ENCODE measurements around the gene CD8B2.
"Not testable (repeated sequence)": the region's sequence is repeated elsewhere in the genome, so short reads cannot be mapped to it uniquely, and the experiment has no call there.

The CD8B2 gene

DNA sequence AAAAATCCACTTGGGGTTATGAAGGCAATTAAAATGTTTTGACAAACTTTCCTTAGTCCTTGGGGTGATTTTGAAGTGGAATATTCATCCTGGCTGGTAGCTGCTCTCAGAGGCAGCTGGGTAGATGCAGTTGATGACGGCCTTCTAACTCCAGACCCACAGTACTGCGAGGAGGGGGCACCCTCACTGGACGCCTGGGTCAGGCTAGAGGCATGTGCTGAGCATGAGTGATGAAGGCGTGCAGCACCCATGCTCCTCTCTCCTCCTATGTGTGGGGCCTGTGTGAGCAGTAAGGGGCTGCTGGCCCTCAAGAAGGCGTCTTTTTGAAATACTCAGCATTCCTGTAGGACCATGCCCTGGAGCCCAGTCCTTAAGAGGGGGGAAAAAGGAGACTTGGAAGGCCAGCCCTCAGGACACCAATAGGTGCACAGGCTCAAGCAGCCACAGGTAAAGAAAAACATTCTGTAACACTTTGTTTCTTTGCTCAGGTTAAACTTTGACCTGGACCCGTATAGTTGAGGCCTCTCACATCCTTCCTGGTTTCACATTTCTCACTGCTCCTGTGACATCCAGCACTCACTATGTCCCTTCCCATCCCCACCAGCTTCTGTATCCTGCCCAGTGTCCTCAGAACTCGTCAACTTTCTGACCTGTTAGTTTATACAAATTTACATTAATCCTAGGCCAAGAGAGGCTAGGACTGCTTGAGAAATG, 64.4 kb downstream of the CD8B2 start:
- no peak for DNase-seq (ENCODE audit: low spot score)

DNA sequence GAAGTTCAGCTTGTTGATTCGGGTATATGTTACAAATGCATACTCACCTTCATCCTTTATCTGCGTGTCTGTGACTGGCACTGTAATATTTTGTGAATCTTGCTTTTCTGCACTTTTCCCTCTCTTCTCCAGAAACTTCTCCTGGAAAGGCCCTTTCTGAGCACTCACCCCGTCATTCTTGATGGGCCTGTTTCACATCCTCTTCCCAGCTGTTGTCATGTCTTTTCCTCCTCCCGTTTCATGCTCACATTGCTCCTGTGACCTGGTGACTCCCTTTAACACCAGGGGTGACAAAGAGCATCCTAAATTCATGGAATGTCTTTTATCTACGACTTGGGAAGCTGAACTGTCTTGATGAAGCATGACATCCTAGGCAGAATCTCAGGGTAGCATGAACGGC, 65.8 kb downstream of the CD8B2 start:
- no peak for DNase-seq (ENCODE audit: low spot score)

DNA sequence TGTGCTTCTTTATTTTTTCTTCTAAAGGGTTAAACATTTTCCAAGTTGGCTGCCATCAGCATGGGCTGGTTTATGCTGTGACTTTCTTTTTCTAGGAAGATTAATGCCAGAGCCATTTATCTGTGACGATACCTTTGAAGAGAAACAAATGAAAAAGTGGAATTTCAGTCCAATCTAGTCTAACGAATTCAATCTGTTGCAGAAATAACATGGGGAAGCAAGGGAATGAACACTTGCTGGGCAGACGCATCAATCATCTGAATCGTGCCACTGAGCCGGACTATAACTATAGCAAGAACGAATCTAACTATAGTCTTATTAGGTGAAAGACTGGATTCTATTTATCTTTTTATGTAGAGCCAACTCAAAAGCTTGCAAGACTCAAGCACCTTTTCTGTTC, 66.2 kb downstream of the CD8B2 start:
- DNase-seq (ENCODE audit: low spot score) = no peak

DNA sequence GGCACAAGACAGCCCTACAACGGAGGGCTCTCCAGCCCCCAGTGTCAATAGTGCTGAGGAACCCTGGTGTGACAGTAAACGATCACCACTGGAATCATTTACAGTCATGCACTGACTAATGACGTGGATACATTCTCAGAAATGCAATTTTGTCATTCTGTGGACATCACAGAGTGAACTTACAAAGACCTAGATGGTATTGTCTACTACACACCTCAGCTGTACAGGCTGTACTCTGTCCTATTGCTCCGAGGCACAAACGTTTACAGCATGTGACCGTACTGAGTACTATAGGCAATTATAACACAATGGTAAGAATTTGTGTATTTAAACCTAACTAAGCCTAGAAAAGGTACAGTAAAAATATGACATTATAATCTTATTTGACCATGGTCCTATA, 67.2 kb downstream of the CD8B2 start:
- DNase-seq (ENCODE audit: low spot score) = no peak

DNA sequence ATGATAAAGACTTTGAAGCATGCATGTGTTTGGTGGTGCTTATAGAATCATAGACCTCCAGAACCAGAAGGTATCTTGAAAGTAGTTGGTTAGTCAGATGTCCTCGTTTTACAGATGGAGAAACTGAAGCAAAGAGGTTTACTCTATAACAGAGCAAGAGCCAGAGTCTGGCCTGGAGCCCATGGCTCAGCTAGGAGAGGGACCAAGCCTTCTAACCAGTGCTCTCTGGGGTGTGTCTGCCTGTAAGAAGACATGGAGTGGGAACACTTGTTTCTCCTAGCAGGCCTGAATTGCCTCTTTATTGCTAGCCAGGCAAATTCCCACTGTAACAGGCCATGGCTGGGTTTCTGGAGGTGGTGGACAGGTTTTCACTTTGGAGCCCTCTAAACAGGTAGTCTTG, 67.9 kb downstream of the CD8B2 start:
- no peak for DNase-seq (ENCODE audit: low spot score)

DNA sequence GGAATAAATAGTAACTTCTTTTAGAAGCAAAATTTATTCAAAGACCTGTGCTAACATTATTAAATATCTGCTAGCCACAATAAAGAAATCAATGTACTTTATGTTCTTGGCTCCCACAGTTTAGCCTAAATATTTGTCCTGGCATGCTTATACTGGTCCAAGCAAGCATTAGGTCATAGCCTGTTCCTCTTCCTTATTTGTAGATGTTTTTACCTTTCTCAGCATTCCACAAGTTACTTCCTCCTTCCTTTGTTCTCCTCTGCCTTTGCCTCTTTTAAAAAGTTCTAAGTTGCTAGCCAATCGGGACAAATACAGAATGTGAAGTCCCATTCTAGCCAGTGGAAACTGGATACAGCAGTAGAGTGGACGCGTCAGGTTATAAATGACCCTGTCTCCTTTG, 72.6 kb downstream of the CD8B2 start:
- DNase-seq (ENCODE audit: low spot score) = not testable (repeated sequence)

DNA sequence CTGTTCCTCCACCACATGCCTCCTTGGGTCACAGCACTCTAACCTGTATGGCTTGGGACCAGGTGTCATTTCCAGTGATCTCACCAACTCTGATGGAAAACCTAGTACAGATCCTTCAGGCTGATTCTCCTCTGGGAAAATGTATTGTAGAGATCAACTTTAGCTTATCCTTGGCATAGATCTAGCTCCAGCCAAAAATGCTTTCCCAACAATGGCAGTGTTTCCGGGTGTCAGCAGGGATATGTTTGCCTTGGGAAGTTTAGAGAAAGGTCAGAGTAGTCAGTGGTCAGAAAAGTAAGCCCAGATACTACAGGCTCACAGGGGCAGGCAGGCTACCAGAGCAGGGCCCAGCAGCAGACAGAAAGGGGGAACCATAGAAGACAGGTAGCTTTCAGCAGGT, 73.6 kb downstream of the CD8B2 start:
- DNase-seq (ENCODE audit: low spot score) = no peak

DNA sequence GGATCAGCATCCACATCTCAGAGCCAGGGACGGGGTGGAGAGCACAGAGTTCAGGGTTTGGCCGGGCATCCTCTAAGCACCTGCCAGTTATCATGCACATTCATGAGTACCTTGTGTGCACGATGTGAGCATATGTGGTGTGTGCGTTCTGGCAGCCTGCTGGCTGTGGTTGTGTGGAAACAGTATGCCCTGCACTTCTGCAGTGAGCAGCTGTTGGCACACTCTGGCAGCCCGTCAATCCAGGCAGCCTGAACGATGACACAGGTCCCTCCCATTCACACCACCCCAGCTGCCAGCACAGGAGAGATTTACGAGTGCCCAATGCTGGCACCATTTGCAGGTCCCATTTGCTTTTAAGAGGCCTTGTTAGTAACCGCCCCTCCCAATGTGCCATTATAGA, 74.2 kb downstream of the CD8B2 start:
- DNase-seq (ENCODE audit: low spot score) = no peak

DNA sequence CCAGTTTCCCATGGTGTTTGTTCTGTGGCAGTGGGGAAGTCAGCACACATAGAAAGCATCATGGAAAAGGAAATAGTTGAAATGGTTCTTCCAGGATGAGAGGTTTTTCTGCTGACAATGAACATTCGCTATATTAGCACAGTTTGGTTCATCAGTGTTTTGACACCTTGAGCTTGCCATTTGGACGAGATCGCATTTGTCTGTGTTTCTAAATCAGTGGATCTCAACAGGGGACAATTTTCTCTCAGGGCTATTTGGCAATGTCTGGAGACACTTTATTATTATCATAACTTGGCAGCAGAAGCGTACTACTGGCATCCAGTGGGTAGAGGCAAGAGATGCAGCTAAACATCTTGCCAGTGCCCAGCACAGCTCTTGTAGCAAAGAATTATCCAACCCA, 74.6 kb downstream of the CD8B2 start:
- no peak for DNase-seq (ENCODE audit: low spot score)

DNA sequence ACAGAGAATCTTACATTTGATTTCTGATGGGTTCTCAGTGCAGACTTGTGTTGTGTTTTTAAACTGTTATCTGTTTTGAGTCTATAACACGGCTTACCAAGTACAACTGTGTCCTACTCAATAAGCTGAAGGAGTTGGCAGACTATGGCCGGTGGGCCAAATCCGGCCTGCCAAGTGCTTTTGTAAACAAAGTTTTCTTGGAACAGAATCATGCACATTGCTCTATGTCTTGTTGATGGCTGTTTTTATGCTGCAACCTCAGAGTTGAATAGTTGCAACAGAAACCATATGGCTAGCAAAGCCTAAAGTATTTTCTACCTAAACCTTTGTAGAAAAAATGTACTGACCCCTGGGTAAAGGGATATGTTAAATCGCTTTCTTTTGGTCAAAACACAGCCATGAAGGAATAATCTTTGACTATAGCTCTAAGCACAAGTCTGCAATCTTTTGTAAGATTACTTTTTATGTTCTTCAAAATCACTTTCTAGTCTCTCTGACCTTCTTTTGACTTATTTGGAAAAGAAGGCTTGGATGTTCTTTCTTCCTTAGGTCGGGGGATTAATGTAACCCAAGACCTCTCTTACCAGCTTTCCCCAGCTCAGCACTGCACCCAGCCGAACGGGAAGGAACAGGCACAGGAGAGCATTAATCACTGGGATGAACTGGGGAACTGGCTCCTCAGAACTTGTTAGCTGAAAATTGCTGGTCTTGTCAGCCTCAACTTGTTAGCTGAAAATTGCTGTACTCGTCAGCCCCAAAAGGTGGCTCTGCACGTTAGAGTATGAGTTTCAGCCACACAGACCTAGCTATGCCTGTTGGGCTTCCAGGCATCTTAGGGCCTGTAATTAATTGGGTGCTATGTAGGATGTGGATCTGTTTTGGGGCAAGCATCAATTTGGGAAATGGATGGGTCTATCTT, 75.4 kb downstream of the CD8B2 start:
- no peak for DNase-seq (ENCODE audit: low spot score)

DNA sequence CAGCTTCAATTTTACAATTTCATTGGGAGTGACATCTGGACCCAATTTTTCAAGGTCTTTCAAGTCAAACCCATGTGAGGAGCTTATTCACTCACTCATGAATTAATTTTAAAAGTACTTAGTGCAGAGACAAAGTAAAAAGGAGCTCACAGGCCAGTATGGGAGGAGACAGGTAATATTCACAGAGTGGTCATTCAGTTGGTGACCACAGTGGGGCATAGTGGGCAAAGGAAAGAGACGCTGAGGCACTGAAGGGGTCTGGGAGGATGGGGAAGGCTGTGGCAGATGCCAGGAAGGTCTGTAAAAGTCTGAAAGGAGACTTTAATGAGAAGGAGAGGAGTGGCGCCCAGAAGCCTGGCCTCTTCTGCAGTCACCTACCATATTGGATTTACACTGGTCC, 76.0 kb downstream of the CD8B2 start:
- no peak for DNase-seq (ENCODE audit: low spot score)

DNA sequence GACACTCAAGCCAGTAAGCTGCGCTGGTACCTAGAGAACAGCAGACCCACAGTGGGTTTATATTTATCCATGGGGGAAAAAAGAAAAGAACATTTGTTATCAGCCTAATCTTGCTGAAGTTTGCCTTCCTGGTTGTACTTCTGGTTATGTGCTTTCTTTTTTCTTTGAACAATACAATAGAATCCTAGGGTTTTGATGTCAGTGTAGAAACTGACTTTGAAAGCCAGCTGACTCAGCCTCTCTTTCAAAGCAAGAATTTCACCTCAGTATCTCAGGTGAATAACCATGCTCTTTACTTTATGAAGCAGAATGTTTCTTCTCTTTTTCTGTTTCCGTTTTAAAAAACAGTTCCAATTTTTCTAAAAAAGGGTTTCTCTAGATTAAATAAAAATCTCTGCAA, 78.4 kb downstream of the CD8B2 start:
- DNase-seq (ENCODE audit: low spot score) = no peak

DNA sequence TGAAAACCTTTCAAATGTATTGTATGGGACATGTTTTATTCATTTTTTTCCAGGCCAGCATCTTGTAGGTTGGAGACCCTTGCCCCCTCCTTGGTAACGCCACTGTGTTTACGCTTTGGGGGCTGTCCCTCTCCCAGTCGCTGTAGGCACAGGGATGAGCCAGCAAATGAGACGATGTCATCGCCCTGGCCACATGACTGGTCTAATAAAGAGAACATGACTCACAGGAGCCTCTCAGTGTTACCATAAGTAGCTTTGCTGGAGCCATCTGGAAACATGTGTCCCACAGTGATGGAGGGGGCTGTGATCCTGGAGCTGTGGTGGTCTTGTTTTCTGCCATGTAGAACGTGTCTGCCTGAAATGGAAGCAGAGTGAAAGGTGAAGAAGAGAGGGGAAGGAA, 78.9 kb downstream of the CD8B2 start:
- no peak for DNase-seq (ENCODE audit: low spot score)

DNA sequence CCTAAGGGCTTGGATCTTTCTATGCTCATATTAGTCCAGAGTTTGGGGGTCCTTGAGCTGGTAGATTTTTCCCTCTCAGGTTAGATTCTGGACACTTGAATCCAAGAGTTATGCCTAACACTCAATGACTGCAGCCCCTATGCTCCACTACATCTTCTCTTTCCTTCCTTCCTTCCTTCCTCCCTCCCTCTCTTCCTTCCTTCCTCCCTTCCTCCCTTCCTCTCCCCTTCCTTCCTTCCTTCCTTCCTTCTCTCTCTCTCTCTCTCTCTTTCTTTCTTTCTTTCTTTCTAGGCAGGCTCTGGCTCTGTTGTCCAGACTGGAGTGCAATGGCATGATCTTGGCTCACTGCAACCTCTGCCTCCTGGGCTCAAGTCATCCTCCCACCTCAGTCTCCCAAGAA, 79.3 kb downstream of the CD8B2 start:
- not testable (repeated sequence) for DNase-seq (ENCODE audit: low spot score)

DNA sequence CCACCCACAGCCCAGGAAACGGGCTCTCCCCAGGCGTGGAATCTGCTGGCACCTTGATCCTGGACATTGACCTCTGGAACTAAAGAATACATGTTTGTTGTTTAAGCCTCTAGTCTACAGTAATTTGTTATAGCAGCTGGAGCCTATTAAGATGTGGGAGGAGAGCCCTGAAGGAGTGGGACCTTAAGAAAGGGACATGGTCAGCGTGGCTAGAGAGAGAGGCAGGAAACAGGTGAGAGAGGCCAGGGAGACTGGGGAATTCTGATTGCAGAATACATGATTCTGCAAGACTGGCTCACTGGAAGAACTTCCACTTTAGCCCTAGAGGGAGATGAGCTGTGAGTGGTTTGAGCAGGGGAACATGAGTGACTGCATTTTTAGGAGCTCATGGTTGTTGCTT, 83.2 kb downstream of the CD8B2 start:
- no peak for DNase-seq (ENCODE audit: low spot score)

Measured in LoVo (cell line).